PC-3 (cell line): ENCODE measurements around the gene EED. TPM values are rescaled to one million over a fixed set of nuclear protein-coding genes. Genes with fewer than 3 reads are reported as not detected.

Experiments used
- ATAC-seq: fragments of 200-7000 bp; cut with Tn5 transposase; 2 replicates; pipeline ENCODE4 v1.9.1; 2020; ENCODE audit warnings: mild to moderate bottlenecking, moderate library complexity
- BruUV-seq: library from RNA; stranded (reverse); fragments of 400-500 nt; replicated peaks from 2 replicates; lab custom pipeline; 2021; lab: Mats Ljungman, UMichigan
- CTCF ChIA-PET: fragments of 300-600 bp; sonication (Branson Sonifier 250); formaldehyde crosslinking; loops from one replicate; lab custom pipeline; 2022; ENCODE audit warnings: antibody characterized with exemption; lab: Charles Lee
- POLR2A ChIA-PET: fragments of 300-600 bp; sonication (Branson Sonifier 250); formaldehyde crosslinking; loops from one replicate; lab custom pipeline; 2022; ENCODE audit warnings: antibody characterized with exemption; ENCODE audit not compliant: unreplicated experiment; lab: Charles Lee
- DNase-seq: peaks from one replicate; pipeline ENCODE4 v3.0.0-alpha.2; 2015
- H2AFZ ChIP-seq: fragments of 300-600 bp; sonication (generic); 2 replicates; pipeline ENCODE4 v1.6.0; 2016; ENCODE audit warnings: antibody characterized with exemption, low read length
- H3F3A ChIP-seq: fragments of 300-600 bp; sonication (generic); one replicate; pipeline ENCODE4 v1.6.0; 2017; ENCODE audit warnings: antibody characterized with exemption, low read length, control low read depth, mild to moderate bottlenecking; ENCODE audit not compliant: unreplicated experiment
- H3K27ac ChIP-seq: fragments of 300-600 bp; sonication (generic); 2 replicates; pipeline ENCODE4 v1.5.1; 2016; ENCODE audit warnings: mild to moderate bottlenecking, low read length
- H3K27me3 ChIP-seq: fragments of 300-600 bp; sonication (generic); 2 replicates; pipeline ENCODE4 v1.6.1; 2016; ENCODE audit warnings: low read length, mixed read lengths
- H3K36me3 ChIP-seq: fragments of 300-600 bp; sonication (generic); 2 replicates; pipeline ENCODE4 v1.6.1; 2016; ENCODE audit warnings: low read depth, mixed run types, low read length, mixed read lengths
- H3K4me1 ChIP-seq: fragments of 300-600 bp; sonication (generic); 2 replicates; pipeline ENCODE4 v1.5.1; 2016; ENCODE audit warnings: low read length; ENCODE audit not compliant: insufficient read depth
- H3K4me2 ChIP-seq: fragments of 300-600 bp; sonication (generic); 2 replicates; pipeline ENCODE4 v1.6.0; 2016; ENCODE audit warnings: low read length
- H3K4me3 ChIP-seq: fragments of 300-600 bp; sonication (generic); 2 replicates; pipeline ENCODE4 v1.5.1; 2016; ENCODE audit warnings: mild to moderate bottlenecking, low read length, mixed read lengths
- H3K79me2 ChIP-seq: fragments of 300-600 bp; sonication (generic); 2 replicates; pipeline ENCODE4 v1.6.1; 2017; ENCODE audit warnings: low read length, mixed read lengths
- H3K9ac ChIP-seq: fragments of 300-600 bp; sonication (generic); 2 replicates; pipeline ENCODE4 v1.6.0; 2016; ENCODE audit warnings: mild to moderate bottlenecking, low read length
- H3K9me2 ChIP-seq: fragments of 300-600 bp; sonication (generic); replicated peaks from 2 replicates; pipeline ENCODE4 v1.6.1; 2016; ENCODE audit warnings: mixed run types, low read length, mixed read lengths
- H3K9me3 ChIP-seq: fragments of 300-600 bp; sonication (generic); 2 replicates; pipeline ENCODE4 v1.6.1; 2016; ENCODE audit warnings: low read length, mixed read lengths
- H4K20me1 ChIP-seq: fragments of 300-600 bp; sonication (generic); 2 replicates; pipeline ENCODE4 v1.6.1; 2016; ENCODE audit warnings: low read length, mixed read lengths
- EZH2 ChIP-seq: fragments of 300-600 bp; sonication (generic); IDR thresholded peaks from one replicate; pipeline ENCODE4 v1.6.1; 2017; ENCODE audit warnings: antibody characterized with exemption, mild to moderate bottlenecking, low read length; ENCODE audit not compliant: unreplicated experiment
- EZH2phosphoT487 ChIP-seq: fragments of 300-600 bp; sonication (generic); IDR thresholded peaks from 2 replicates; pipeline ENCODE4 v1.6.1; 2018; ENCODE audit warnings: mild to moderate bottlenecking, antibody characterized with exemption, low read length, borderline replicate concordance
- intact Hi-C: fragments of 100-400 bp; cut with micrococcal nuclease; formaldehyde crosslinking; loops from 2 replicates; pipeline ENCODE4 v1.9.0; 2023
- total RNA-seq: library from RNA; depleted of rRNA; stranded (reverse); fragments of >200 nt; gene quantifications from 2 replicates; pipeline ENCODE4 v1.2.3, GENCODE V29; 2014
- TF ChIP-seq, protein P1 (sequence below): fragments of 300-600 bp; sonication (generic); conservative IDR thresholded peaks from 2 replicates; pipeline ENCODE4 v1.5.1; 2017; ENCODE audit warnings: antibody characterized with exemption, low read depth, mild to moderate bottlenecking, low read length

EED gene
- total RNA-seq, 1 experiment from 2014 or later = 17.6 TPM

DNA sequence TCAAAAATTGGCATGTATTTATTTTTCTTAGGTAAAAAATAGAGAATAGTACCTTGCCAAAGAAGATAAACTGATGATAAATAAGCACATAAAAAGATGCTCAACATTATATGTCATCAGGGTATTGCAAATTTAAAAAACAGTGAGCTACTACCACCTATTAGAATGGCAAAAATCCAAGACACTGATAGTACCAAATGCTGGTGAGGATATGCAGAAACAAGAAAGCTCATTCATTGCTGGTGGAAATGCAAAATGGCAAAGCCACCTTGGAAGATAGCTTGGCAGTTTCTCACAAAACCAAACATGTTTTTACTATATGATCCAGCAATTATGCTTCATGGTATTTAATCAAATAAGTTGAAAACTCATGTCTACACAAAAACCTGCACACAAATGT lies 46.4 kb upstream of the EED start:
- Histone ChIP-seq H3K79me2 (no peaks in the 10 kb centered on the region), H3F3A (no peaks in the 10 kb centered on the region), H2AFZ (no peak overlapping the region), H3K4me2 (no peak overlapping the region), H3K9me3 (no peaks in the 10 kb centered on the region), H3K9me2 (no peaks in the 10 kb centered on the region), H4K20me1 (no peaks in the 10 kb centered on the region), H3K4me3 (no peak overlapping the region), H3K9ac (no peak overlapping the region), H3K27me3 (no peaks in the 10 kb centered on the region), H3K27ac (no peak overlapping the region), H3K4me1 (peaks cover 4% of the 10 kb centered on the region; the same call in 1 of the 2 replicates), H3K36me3 (no peaks in the 10 kb centered on the region)
- ChIA-PET CTCF (no interaction called here), POLR2A (no interaction called here)
- ATAC-seq = no peak
- intact Hi-C loops = loop anchor here (10.0 kb wide), 2 partner anchors 253 to 343 kb away; partner anchors contain the start of gene CCDC83
- no peak for DNase-seq
- no TSS peak for BruUV-seq
- TF ChIP-seq EZH2phosphoT487 (no peak), EZH2 (no peak)
- TF ChIP-seq, protein P1, sequence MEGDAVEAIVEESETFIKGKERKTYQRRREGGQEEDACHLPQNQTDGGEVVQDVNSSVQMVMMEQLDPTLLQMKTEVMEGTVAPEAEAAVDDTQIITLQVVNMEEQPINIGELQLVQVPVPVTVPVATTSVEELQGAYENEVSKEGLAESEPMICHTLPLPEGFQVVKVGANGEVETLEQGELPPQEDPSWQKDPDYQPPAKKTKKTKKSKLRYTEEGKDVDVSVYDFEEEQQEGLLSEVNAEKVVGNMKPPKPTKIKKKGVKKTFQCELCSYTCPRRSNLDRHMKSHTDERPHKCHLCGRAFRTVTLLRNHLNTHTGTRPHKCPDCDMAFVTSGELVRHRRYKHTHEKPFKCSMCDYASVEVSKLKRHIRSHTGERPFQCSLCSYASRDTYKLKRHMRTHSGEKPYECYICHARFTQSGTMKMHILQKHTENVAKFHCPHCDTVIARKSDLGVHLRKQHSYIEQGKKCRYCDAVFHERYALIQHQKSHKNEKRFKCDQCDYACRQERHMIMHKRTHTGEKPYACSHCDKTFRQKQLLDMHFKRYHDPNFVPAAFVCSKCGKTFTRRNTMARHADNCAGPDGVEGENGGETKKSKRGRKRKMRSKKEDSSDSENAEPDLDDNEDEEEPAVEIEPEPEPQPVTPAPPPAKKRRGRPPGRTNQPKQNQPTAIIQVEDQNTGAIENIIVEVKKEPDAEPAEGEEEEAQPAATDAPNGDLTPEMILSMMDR = no peak

DNA sequence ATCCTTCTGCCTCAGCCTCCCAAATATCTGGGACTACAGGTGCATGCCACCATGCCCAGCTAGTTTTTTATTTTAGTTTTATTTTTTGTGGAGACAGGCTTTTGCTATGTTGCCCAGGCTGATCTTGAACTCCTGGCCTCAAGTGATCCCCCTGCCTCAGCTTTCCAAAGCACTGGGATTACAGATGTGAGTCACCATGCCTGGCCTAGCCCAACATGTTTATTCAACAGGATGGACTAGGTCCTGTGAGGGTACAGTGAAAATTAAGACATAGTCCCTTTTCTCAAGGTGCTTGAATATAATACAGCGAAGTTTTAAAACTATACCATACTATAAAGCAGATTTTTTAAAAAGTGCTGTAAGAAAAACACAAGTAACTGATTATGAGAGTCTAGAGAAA lies 45.2 kb upstream of the EED start:
- Histone ChIP-seq H3K9me3 (no peaks in the 10 kb centered on the region), H3K4me1 (no peaks in the 10 kb centered on the region), H3K36me3 (no peaks in the 10 kb centered on the region), H3K9ac (no peak overlapping the region), H4K20me1 (no peaks in the 10 kb centered on the region), H3K27ac (no peak overlapping the region), H3F3A (no peaks in the 10 kb centered on the region), H2AFZ (no peak overlapping the region), H3K9me2 (no peaks in the 10 kb centered on the region), H3K79me2 (no peaks in the 10 kb centered on the region), H3K4me2 (no peak overlapping the region), H3K4me3 (no peak overlapping the region), H3K27me3 (no peaks in the 10 kb centered on the region)
- POLR2A ChIA-PET = no interaction called here
- BruUV-seq = no TSS peak
- TF ChIP-seq EZH2 (no peak), EZH2phosphoT487 (no peak)
- TF ChIP-seq, protein P1 = no peak
- no peak for ATAC-seq
- intact Hi-C loops = loop anchor here (10.0 kb wide), 2 partner anchors 255 to 345 kb away; partner anchors contain the start of gene CCDC83
- DNase-seq = no peak
- CTCF ChIA-PET = no interaction called here

DNA sequence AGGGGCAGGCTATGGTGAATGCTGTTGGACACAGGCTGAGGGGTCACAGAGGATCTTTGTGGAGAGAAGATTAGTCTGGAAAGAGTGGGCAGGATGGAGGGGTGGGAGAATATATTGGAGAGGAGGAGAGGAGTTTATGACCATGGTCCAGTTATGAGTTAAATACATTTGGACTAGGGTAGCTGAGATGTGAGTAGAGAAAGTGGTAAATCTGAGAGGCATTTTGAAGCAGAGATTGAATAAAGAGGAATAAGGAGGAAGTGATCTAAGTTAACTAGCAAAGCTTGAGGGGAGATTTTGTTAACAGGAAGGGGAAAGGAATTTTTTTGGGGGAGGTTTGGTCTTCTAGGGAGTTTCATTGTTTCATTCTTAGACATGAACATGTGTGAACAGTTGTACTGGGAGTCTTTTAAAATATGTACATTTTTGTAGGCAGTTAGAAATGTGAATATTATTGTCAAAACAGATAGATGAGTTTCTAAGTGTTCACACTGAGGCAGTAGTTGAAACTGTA lies 43.1 kb upstream of the EED start:
- Histone ChIP-seq H3K4me3 (no peak overlapping the region), H3K9me3 (no peaks in the 10 kb centered on the region), H3K9me2 (no peaks in the 10 kb centered on the region), H3K9ac (no peak overlapping the region), H3K27ac (no peak overlapping the region), H3K4me2 (no peak overlapping the region), H3K4me1 (no peaks in the 10 kb centered on the region), H4K20me1 (no peaks in the 10 kb centered on the region), H2AFZ (no peak overlapping the region), H3F3A (no peaks in the 10 kb centered on the region), H3K79me2 (no peaks in the 10 kb centered on the region), H3K27me3 (no peaks in the 10 kb centered on the region), H3K36me3 (no peaks in the 10 kb centered on the region)
- TF ChIP-seq EZH2 (no peak), EZH2phosphoT487 (no peak)
- TF ChIP-seq, protein P1 = no peak
- no peak for ATAC-seq
- intact Hi-C loops = no loop called here
- DNase-seq = no peak
- POLR2A ChIA-PET = no interaction called here
- no TSS peak for BruUV-seq
- CTCF ChIA-PET = no interaction called here
